ENCODE measurements around the gene BUD23. TPM values are rescaled to one million over a fixed set of nuclear protein-coding genes. Genes with fewer than 3 reads are reported as not detected.
A peak's percentile ranks its signal among the peaks of the same experiment; 100 is the strongest.

BUD23 gene
- total RNA-seq, 4 donors from 2014 or later = 41.5 to 65.0 (median 45.3) TPM

DNA sequence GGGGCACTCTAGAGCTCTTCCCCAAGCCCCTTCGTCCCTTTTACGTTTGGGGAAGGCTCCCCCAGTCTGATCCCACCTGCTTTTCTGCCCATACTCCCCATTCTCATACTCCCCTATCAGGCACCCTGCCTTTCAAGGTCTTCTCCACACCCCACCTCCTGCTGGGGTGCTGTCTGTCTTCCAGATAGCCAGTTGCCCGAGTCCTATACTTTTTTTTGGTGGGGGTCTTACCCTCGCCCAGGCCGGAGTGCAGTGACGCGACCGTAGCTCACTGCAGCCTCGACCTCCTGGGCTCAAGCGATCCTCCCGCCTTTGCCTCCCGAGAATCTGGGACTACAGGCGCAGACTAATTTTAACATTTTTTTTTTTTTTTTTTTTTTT is 56.0 kb downstream of the BUD23 start:
- 0 to 30% methylated on average over 1 to 9 of the region's 13 CpGs for WGBS, 2 donors (ENCODE audit: low coverage in 1 of 2)

DNA sequence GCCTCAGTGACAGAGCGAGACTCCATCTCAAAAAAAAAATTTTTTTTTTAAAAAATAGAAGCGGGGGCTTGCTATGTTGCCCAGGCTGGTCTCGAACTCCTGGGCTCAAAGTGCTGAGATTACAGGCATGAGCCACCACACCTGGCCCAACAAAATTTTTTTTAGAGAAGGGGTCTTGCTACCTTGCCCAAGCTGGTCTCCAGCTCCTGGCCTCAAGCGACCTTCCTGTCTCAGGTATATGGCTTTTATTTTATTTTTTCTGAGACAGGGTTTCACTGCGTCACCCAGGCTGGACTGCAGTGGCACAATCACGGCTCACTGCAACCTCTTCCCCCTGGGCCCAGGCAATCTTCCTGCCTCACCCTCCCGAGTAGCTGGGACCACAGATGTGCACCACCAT is 56.8 kb downstream of the BUD23 start:
- Histone ChIP-seq H3K36me3 (peaks cover 0 to 24% of the 10 kb centered on the region in 2 donors), H3K9me3 (no peaks in the 10 kb centered on the region), H3K27me3 (no peaks in the 10 kb centered on the region), H3K4me1 (peaks cover 0 to 41% (median 12%) of the 10 kb centered on the region in 3 donors), H3K27ac (peak overlapping the region in 2 of 4 donors; percentile 7 to 37), H3K4me3 (no peak overlapping the region)
- TF ChIP-seq, protein P1, sequence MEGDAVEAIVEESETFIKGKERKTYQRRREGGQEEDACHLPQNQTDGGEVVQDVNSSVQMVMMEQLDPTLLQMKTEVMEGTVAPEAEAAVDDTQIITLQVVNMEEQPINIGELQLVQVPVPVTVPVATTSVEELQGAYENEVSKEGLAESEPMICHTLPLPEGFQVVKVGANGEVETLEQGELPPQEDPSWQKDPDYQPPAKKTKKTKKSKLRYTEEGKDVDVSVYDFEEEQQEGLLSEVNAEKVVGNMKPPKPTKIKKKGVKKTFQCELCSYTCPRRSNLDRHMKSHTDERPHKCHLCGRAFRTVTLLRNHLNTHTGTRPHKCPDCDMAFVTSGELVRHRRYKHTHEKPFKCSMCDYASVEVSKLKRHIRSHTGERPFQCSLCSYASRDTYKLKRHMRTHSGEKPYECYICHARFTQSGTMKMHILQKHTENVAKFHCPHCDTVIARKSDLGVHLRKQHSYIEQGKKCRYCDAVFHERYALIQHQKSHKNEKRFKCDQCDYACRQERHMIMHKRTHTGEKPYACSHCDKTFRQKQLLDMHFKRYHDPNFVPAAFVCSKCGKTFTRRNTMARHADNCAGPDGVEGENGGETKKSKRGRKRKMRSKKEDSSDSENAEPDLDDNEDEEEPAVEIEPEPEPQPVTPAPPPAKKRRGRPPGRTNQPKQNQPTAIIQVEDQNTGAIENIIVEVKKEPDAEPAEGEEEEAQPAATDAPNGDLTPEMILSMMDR (IDR thresholded peaks at IDR 0.05) = no peak
- TF ChIP-seq EP300 (IDR thresholded peaks at IDR 0.05) (no peak), POLR2AphosphoS5 (IDR thresholded peaks at IDR 0.05) (no peak), POLR2A (IDR thresholded peaks at IDR 0.05) (no peak)
- WGBS, 2 donors (ENCODE audit: low coverage in 1 of 2) = 89 to 90% methylated on average over 7 of the region's 7 CpGs
- ATAC-seq = no peak

More for the DNA sequence above, 56.0 kb downstream of the BUD23 start:
- no peaks in the 10 kb centered on the region for H3K27me3 ChIP-seq
- peak overlapping the region; percentile 47 to 92 (median 88) for H3K27ac ChIP-seq
- TF ChIP-seq, protein P1 (IDR thresholded peaks at IDR 0.05) = no peak
- no peak for TF ChIP-seq POLR2AphosphoS5 (IDR thresholded peaks at IDR 0.05)
- TF ChIP-seq EP300 (IDR thresholded peaks at IDR 0.05) = no peak
- TF ChIP-seq POLR2A (IDR thresholded peaks at IDR 0.05) = no peak
- H3K9me3 ChIP-seq = no peaks in the 10 kb centered on the region
- H3K4me3 ChIP-seq = peak overlapping the region; percentile 49 to 65
- peaks cover 0 to 49% (median 12%) of the 10 kb centered on the region in 3 donors for H3K4me1 ChIP-seq
- ATAC-seq = no peak
- peaks cover 0 to 25% of the 10 kb centered on the region in 2 donors for H3K36me3 ChIP-seq

DNA sequence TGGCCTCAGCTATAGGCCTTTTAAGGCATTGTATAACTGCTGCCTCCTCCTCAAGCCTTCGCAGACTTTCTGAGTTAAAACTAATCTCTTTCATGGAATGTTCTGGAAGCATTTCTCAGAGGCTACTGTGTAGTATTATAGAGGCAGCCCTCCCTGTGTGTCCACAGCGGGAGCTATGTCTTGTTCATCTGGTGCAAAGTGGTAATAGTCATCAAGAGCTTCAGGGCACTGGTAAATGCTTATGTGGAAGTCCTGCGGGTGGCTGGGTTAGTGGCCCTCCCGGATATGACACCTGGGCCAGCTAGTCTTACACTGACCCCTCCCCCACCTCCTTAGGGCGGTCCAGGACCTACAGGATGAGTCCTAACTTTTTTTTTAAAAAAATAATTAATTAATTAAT is 57.4 kb downstream of the BUD23 start:
- H3K4me1 ChIP-seq = peaks cover 0 to 36% (median 12%) of the 10 kb centered on the region in 3 donors
- TF ChIP-seq POLR2A (IDR thresholded peaks at IDR 0.05) (no peak), EP300 (IDR thresholded peaks at IDR 0.05) (no peak), POLR2AphosphoS5 (IDR thresholded peaks at IDR 0.05) (no peak)
- TF ChIP-seq, protein P1 (IDR thresholded peaks at IDR 0.05) = no peak
- H3K27me3 ChIP-seq = no peaks in the 10 kb centered on the region
- H3K36me3 ChIP-seq = peaks cover 0 to 18% of the 10 kb centered on the region in 2 donors
- WGBS, 2 donors (ENCODE audit: low coverage in 1 of 2) = 70% methylated on average over 2 of the region's 5 CpGs; no CpG with 5 or more reads in 1 of the 2 donors
- ATAC-seq = no peak
- peak overlapping the region in 2 of 4 donors; percentile 7 to 37 for H3K27ac ChIP-seq
- no peak overlapping the region for H3K4me3 ChIP-seq
- no peaks in the 10 kb centered on the region for H3K9me3 ChIP-seq

DNA sequence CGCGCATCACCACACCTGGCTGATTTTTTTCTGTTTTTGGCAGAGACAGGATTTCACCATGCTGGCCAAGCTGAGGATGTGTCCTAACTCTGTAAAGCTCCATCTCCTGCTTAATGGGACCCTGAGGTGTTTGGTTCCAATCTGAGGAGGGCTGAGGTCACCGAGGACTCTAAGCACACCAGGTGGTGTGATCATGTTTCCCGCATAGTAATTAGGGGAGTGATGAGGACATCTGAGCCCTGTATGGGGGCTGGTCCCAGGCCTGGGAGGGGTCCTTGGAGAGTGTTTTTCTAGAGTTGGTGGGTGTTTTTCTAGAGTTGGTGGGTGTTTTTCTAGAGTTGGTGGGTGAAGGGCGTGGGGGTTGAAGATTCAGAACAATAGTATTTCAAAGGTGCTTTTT is 58.2 kb downstream of the BUD23 start:
- Histone ChIP-seq H3K27me3 (no peaks in the 10 kb centered on the region), H3K27ac (no peak overlapping the region), H3K36me3 (peaks cover 0 to 10% of the 10 kb centered on the region in 2 donors), H3K9me3 (no peaks in the 10 kb centered on the region), H3K4me1 (peaks cover 0 to 43% (median 12%) of the 10 kb centered on the region in 3 donors), H3K4me3 (no peak overlapping the region)
- TF ChIP-seq EP300 (IDR thresholded peaks at IDR 0.05) = no peak
- WGBS, 2 donors (ENCODE audit: low coverage in 1 of 2) = 92 to 100% methylated on average over 1 to 4 of the region's 5 CpGs
- ATAC-seq = no peak

DNA sequence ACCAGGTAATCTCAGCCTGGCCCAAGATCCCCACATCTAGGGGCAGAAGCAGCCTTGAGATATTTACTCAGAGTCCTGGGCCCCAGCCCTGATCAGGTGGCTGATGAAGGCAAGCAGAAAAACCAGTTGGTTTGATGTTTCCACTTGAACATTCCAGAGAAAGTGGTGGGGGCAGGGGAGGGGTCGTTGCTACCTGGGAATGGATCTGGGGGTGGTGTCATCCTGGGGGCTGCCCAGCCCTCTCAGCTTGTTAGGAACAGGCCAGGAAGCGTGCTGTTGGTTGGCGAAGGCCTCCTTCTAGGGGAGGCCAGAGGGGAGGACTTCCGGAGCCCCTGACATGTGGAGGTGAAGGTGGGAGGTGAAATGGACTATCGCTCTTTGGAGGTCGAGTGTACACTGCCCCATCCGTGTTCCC is 58.9 kb downstream of the BUD23 start:
- no peaks in the 10 kb centered on the region for H3K9me3 ChIP-seq
- H3K36me3 ChIP-seq = peaks cover 0 to 2% of the 10 kb centered on the region in 2 donors
- peak overlapping the region in 1 of 4 donors; percentile 42 for H3K27ac ChIP-seq
- WGBS, 2 donors (ENCODE audit: low coverage in 1 of 2) = 67% methylated on average over 3 of the region's 7 CpGs; no CpG with 5 or more reads in 1 of the 2 donors
- peaks cover 0 to 38% (median 12%) of the 10 kb centered on the region in 3 donors for H3K4me1 ChIP-seq
- H3K27me3 ChIP-seq = no peaks in the 10 kb centered on the region
- no peak for ATAC-seq
- TF ChIP-seq, protein P1 (IDR thresholded peaks at IDR 0.05) = no peak
- TF ChIP-seq EP300 (IDR thresholded peaks at IDR 0.05) (no peak), POLR2AphosphoS5 (IDR thresholded peaks at IDR 0.05) (no peak), POLR2A (IDR thresholded peaks at IDR 0.05) (no peak)
- H3K4me3 ChIP-seq = no peak overlapping the region

Measured in gastroesophageal sphincter (tissue), 4 donors.